ENCODE results near the gene CHCHD10. TPM values are rescaled to one million over a fixed set of nuclear protein-coding genes. Genes with fewer than 3 reads are reported as not detected.
A peak's percentile ranks its signal among the peaks of the same experiment; 100 is the strongest.

CHCHD10 gene
- 100 to 1,000 TPM; 115 to 191 TPM for polyA plus RNA-seq

- Histone ChIP-seq H3K27me3 (ENCODE audit: control insufficient read depth in 1 of 2, insufficient read depth in 2 of 2, low read length in 2 of 2) (no peaks in the 10 kb centered on the region), H3K27ac (ENCODE audit: low read depth in 2 of 2, low read length in 1 of 2) (peak within 1 kb of the TSS; percentile 68 to 78), H3K36me3 (ENCODE audit: control insufficient read depth in 2 of 2, insufficient read depth in 2 of 2, low read length in 1 of 2) (peaks cover 0 to 11% of the 10 kb centered on the region in 2 donors), H3K9me3 (ENCODE audit: control insufficient read depth in 2 of 2, insufficient read depth in 1 of 2, low read depth in 1 of 2, low read length in 1 of 2) (no peaks in the 10 kb centered on the region), H3K4me1 (ENCODE audit: control insufficient read depth in 2 of 2, insufficient read depth in 2 of 2, low read length in 1 of 2) (peaks cover 6 to 21% of the 10 kb centered on the region in 2 donors), H3K4me3 (ENCODE audit: low read depth in 1 of 2, low read length in 2 of 2) (peak within 1 kb of the TSS; percentile 79 to 87)
- WGBS, 2 donors: 1 to 2% methylated on average over 57 to 63 of the region's 63 CpGs
These were observed at the start of gene CHCHD10 for GRCh38 chr22:23767673-23768548. Gene CHCHD10 (minus strand): TSS chr22:23767972. CDS start chr22:23767874, 98 bp downstream.

GRCh38 chr22:23817146-23817545, 49.4 kb upstream of the CHCHD10 start:
- H3K9me3 ChIP-seq (ENCODE audit: control insufficient read depth in 2 of 2, insufficient read depth in 1 of 2, low read depth in 1 of 2, low read length in 1 of 2): no peaks in the 10 kb centered on the region
- no peaks in the 10 kb centered on the region for H3K27me3 ChIP-seq (ENCODE audit: control insufficient read depth in 1 of 2, insufficient read depth in 2 of 2, low read length in 2 of 2)
- no peak overlapping the region for H3K4me3 ChIP-seq (ENCODE audit: low read depth in 1 of 2, low read length in 2 of 2)
- WGBS, 2 donors: 89 to 95% methylated on average over 6 of the region's 6 CpGs
- H3K27ac ChIP-seq (ENCODE audit: low read depth in 2 of 2, low read length in 1 of 2): no peak overlapping the region
- H3K4me1 ChIP-seq (ENCODE audit: control insufficient read depth in 2 of 2, insufficient read depth in 2 of 2, low read length in 1 of 2): no peaks in the 10 kb centered on the region
- peaks cover 4 to 34% of the 10 kb centered on the region in 2 donors for H3K36me3 ChIP-seq (ENCODE audit: control insufficient read depth in 2 of 2, insufficient read depth in 2 of 2, low read length in 1 of 2)

- H3K27me3 ChIP-seq (ENCODE audit: control insufficient read depth in 1 of 2, insufficient read depth in 2 of 2, low read length in 2 of 2): no peaks in the 10 kb centered on the region
- WGBS, 2 donors: 88 to 91% methylated on average over 17 to 18 of the region's 18 CpGs
- H3K9me3 ChIP-seq (ENCODE audit: control insufficient read depth in 2 of 2, insufficient read depth in 1 of 2, low read depth in 1 of 2, low read length in 1 of 2): no peaks in the 10 kb centered on the region
- H3K4me3 ChIP-seq (ENCODE audit: low read depth in 1 of 2, low read length in 2 of 2): no peak overlapping the region
- no peaks in the 10 kb centered on the region for H3K4me1 ChIP-seq (ENCODE audit: control insufficient read depth in 2 of 2, insufficient read depth in 2 of 2, low read length in 1 of 2)
- no peak overlapping the region for H3K27ac ChIP-seq (ENCODE audit: low read depth in 2 of 2, low read length in 1 of 2)
- H3K36me3 ChIP-seq (ENCODE audit: control insufficient read depth in 2 of 2, insufficient read depth in 2 of 2, low read length in 1 of 2): peaks cover 4 to 31% of the 10 kb centered on the region in 2 donors
These were observed 48.6 kb upstream of the CHCHD10 start for GRCh38 chr22:23816156-23816976.

- Histone ChIP-seq H3K4me1 (ENCODE audit: control insufficient read depth in 2 of 2, insufficient read depth in 2 of 2, low read length in 1 of 2) (no peaks in the 10 kb centered on the region), H3K36me3 (ENCODE audit: control insufficient read depth in 2 of 2, insufficient read depth in 2 of 2, low read length in 1 of 2) (peaks cover 4 to 26% of the 10 kb centered on the region in 2 donors), H3K27me3 (ENCODE audit: control insufficient read depth in 1 of 2, insufficient read depth in 2 of 2, low read length in 2 of 2) (no peaks in the 10 kb centered on the region), H3K27ac (ENCODE audit: low read depth in 2 of 2, low read length in 1 of 2) (no peak overlapping the region), H3K4me3 (ENCODE audit: low read depth in 1 of 2, low read length in 2 of 2) (no peak overlapping the region), H3K9me3 (ENCODE audit: control insufficient read depth in 2 of 2, insufficient read depth in 1 of 2, low read depth in 1 of 2, low read length in 1 of 2) (no peaks in the 10 kb centered on the region)
- WGBS, 2 donors: 75 to 82% methylated on average over 10 of the region's 10 CpGs
These were observed 47.9 kb upstream of the CHCHD10 start for GRCh38 chr22:23815541-23816155.

GRCh38 chr22:23812378-23812777, 44.6 kb upstream of the CHCHD10 start:
- H3K4me1 ChIP-seq (ENCODE audit: control insufficient read depth in 2 of 2, insufficient read depth in 2 of 2, low read length in 1 of 2): no peaks in the 10 kb centered on the region
- H3K36me3 ChIP-seq (ENCODE audit: control insufficient read depth in 2 of 2, insufficient read depth in 2 of 2, low read length in 1 of 2): peaks cover 4 to 19% of the 10 kb centered on the region in 2 donors
- no peak overlapping the region for H3K27ac ChIP-seq (ENCODE audit: low read depth in 2 of 2, low read length in 1 of 2)
- no peaks in the 10 kb centered on the region for H3K9me3 ChIP-seq (ENCODE audit: control insufficient read depth in 2 of 2, insufficient read depth in 1 of 2, low read depth in 1 of 2, low read length in 1 of 2)
- WGBS, 2 donors: 95 to 98% methylated on average over 4 of the region's 4 CpGs
- no peak overlapping the region for H3K4me3 ChIP-seq (ENCODE audit: low read depth in 1 of 2, low read length in 2 of 2)
- no peaks in the 10 kb centered on the region for H3K27me3 ChIP-seq (ENCODE audit: control insufficient read depth in 1 of 2, insufficient read depth in 2 of 2, low read length in 2 of 2)

- H3K36me3 ChIP-seq (ENCODE audit: control insufficient read depth in 2 of 2, insufficient read depth in 2 of 2, low read length in 1 of 2): peaks cover 19 to 31% of the 10 kb centered on the region in 2 donors
- no peaks in the 10 kb centered on the region for H3K27me3 ChIP-seq (ENCODE audit: control insufficient read depth in 1 of 2, insufficient read depth in 2 of 2, low read length in 2 of 2)
- 100% methylated on average over 1 of the region's 1 CpG for WGBS, 2 donors
- H3K4me3 ChIP-seq (ENCODE audit: low read depth in 1 of 2, low read length in 2 of 2): no peak overlapping the region
- H3K4me1 ChIP-seq (ENCODE audit: control insufficient read depth in 2 of 2, insufficient read depth in 2 of 2, low read length in 1 of 2): no peaks in the 10 kb centered on the region
- no peaks in the 10 kb centered on the region for H3K9me3 ChIP-seq (ENCODE audit: control insufficient read depth in 2 of 2, insufficient read depth in 1 of 2, low read depth in 1 of 2, low read length in 1 of 2)
- no peak overlapping the region for H3K27ac ChIP-seq (ENCODE audit: low read depth in 2 of 2, low read length in 1 of 2)
These were observed 39.1 kb upstream of the CHCHD10 start for GRCh38 chr22:23806837-23807236.

GRCh38 chr22:23804781-23805291, 37.1 kb upstream of the CHCHD10 start:
- no peak overlapping the region for H3K4me3 ChIP-seq (ENCODE audit: low read depth in 1 of 2, low read length in 2 of 2)
- H3K36me3 ChIP-seq (ENCODE audit: control insufficient read depth in 2 of 2, insufficient read depth in 2 of 2, low read length in 1 of 2): peaks cover 24 to 46% of the 10 kb centered on the region in 2 donors
- 80 to 86% methylated on average over 12 of the region's 12 CpGs for WGBS, 2 donors
- no peaks in the 10 kb centered on the region for H3K27me3 ChIP-seq (ENCODE audit: control insufficient read depth in 1 of 2, insufficient read depth in 2 of 2, low read length in 2 of 2)
- H3K9me3 ChIP-seq (ENCODE audit: control insufficient read depth in 2 of 2, insufficient read depth in 1 of 2, low read depth in 1 of 2, low read length in 1 of 2): no peaks in the 10 kb centered on the region
- H3K27ac ChIP-seq (ENCODE audit: low read depth in 2 of 2, low read length in 1 of 2): no peak overlapping the region
- no peaks in the 10 kb centered on the region for H3K4me1 ChIP-seq (ENCODE audit: control insufficient read depth in 2 of 2, insufficient read depth in 2 of 2, low read length in 1 of 2)

- Histone ChIP-seq H3K36me3 (ENCODE audit: control insufficient read depth in 2 of 2, insufficient read depth in 2 of 2, low read length in 1 of 2) (peaks cover 24 to 46% of the 10 kb centered on the region in 2 donors), H3K27ac (ENCODE audit: low read depth in 2 of 2, low read length in 1 of 2) (no peak overlapping the region), H3K4me3 (ENCODE audit: low read depth in 1 of 2, low read length in 2 of 2) (no peak overlapping the region), H3K27me3 (ENCODE audit: control insufficient read depth in 1 of 2, insufficient read depth in 2 of 2, low read length in 2 of 2) (no peaks in the 10 kb centered on the region), H3K9me3 (ENCODE audit: control insufficient read depth in 2 of 2, insufficient read depth in 1 of 2, low read depth in 1 of 2, low read length in 1 of 2) (no peaks in the 10 kb centered on the region), H3K4me1 (ENCODE audit: control insufficient read depth in 2 of 2, insufficient read depth in 2 of 2, low read length in 1 of 2) (no peaks in the 10 kb centered on the region)
- WGBS, 2 donors: 80 to 87% methylated on average over 21 of the region's 21 CpGs
These were observed 35.4 kb upstream of the CHCHD10 start for GRCh38 chr22:23803001-23803819.
